Calu3 (cell line): ENCODE measurements around the gene OR5B2. TPM values are rescaled to one million over a fixed set of nuclear protein-coding genes. Genes with fewer than 3 reads are reported as not detected.

Experiments
- BruUV-seq: library from RNA; stranded (reverse); fragments of 400-500 nt; replicated peaks from 2 replicates; lab custom pipeline; 2021; lab: Mats Ljungman, UMichigan
- CTCF ChIA-PET: fragments of 300-600 bp; sonication (Branson Sonifier 250); formaldehyde crosslinking; loops from one replicate; lab custom pipeline; 2022; ENCODE audit warnings: antibody characterized with exemption; lab: Charles Lee
- DNase-seq: peaks from one replicate; pipeline ENCODE4 v3.0.0; 2022
- H3K27ac Mint-ChIP-seq: one replicate; pipeline ENCODE4 v1.8.0; 2022; ENCODE audit warnings: mixed read lengths; ENCODE audit not compliant: unreplicated experiment
- H3K27me3 Mint-ChIP-seq: one replicate; pipeline ENCODE4 v1.8.0; 2022; ENCODE audit warnings: mixed read lengths; ENCODE audit not compliant: unreplicated experiment
- H3K36me3 Mint-ChIP-seq: one replicate; pipeline ENCODE4 v1.8.0; 2022; ENCODE audit warnings: mild to moderate bottlenecking, moderate library complexity, mixed read lengths; ENCODE audit not compliant: insufficient read depth, unreplicated experiment
- H3K4me1 Mint-ChIP-seq: one replicate; pipeline ENCODE4 v1.8.0; 2022; ENCODE audit warnings: mild to moderate bottlenecking, low read depth, mixed read lengths; ENCODE audit not compliant: unreplicated experiment
- H3K4me3 Mint-ChIP-seq: one replicate; pipeline ENCODE4 v1.8.0; 2022; ENCODE audit warnings: mild to moderate bottlenecking, low read depth, moderate library complexity, mixed read lengths; ENCODE audit not compliant: unreplicated experiment
- H3K9me3 Mint-ChIP-seq: one replicate; pipeline ENCODE4 v1.8.0; 2022; ENCODE audit warnings: low read depth, mixed read lengths; ENCODE audit not compliant: unreplicated experiment
- CTCF ChIP-seq: fragments of 200-600 bp; IDR thresholded peaks from one replicate; pipeline ENCODE4 v1.8.0; 2022; ENCODE audit warnings: antibody characterized with exemption; ENCODE audit not compliant: unreplicated experiment
- intact Hi-C: fragments of 100-400 bp; cut with micrococcal nuclease; formaldehyde crosslinking; loops from one replicate; pipeline ENCODE4 v1.10.0; 2022; ENCODE audit not compliant: unreplicated experiment
- total RNA-seq: library from RNA; stranded (reverse); gene quantifications from 2 replicates; pipeline ENCODE4 v1.2.3, GENCODE V29; 2022

Gene OR5B2
- total RNA-seq, 1 experiment from 2014 or later, result not detected

GRCh38 chr11:58451585-58451984 is 23.7 kb upstream of the OR5B2 start:
- no peaks in the 10 kb centered on the region for H3K4me1 Mint-ChIP-seq
- H3K27me3 Mint-ChIP-seq, result no peaks in the 10 kb centered on the region
- H3K36me3 Mint-ChIP-seq, result no peaks in the 10 kb centered on the region
- DNase-seq, result no peak
- no TSS peak for BruUV-seq
- H3K4me3 Mint-ChIP-seq, result no peak overlapping the region
- intact Hi-C loops, result no loop called here
- no peak overlapping the region for H3K27ac Mint-ChIP-seq
- H3K9me3 Mint-ChIP-seq, result peaks cover 7% of the 10 kb centered on the region
- no peak for TF ChIP-seq CTCF
- CTCF ChIA-PET, result no interaction called here

- no peaks in the 10 kb centered on the region for H3K36me3 Mint-ChIP-seq
- intact Hi-C loops, result no loop called here
- H3K4me1 Mint-ChIP-seq, result no peaks in the 10 kb centered on the region
- no peak for DNase-seq
- no peak for TF ChIP-seq CTCF
- no peak overlapping the region for H3K27ac Mint-ChIP-seq
- H3K4me3 Mint-ChIP-seq, result no peak overlapping the region
- peaks cover 7% of the 10 kb centered on the region for H3K9me3 Mint-ChIP-seq
- CTCF ChIA-PET, result no interaction called here
- no peaks in the 10 kb centered on the region for H3K27me3 Mint-ChIP-seq
- no TSS peak for BruUV-seq
Measured at GRCh38 chr11:58446294-58446693, 18.4 kb upstream of the OR5B2 start.

DNA sequence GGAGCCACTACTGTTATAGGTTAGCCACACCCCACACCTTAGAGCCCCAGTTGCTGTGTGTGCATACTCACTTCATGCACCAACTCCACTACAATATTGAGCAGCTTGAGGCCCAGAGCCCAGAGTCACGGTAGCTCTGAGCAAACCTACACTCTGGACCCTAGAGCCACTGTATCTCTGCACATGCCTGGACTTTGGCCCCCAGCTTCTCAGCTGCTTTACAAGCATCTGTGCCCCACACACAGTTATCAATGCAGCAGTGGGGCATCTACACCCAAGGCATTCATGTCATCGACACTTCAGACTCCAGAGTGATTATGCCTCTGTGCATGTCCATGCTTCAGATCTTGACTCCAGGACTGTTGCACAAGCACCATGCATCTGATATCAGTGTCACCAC is 16.4 kb upstream of the OR5B2 start:
- Mint-ChIP-seq H3K4me3 (no peak overlapping the region), H3K36me3 (no peaks in the 10 kb centered on the region), H3K27me3 (no peaks in the 10 kb centered on the region), H3K4me1 (no peaks in the 10 kb centered on the region), H3K9me3 (peaks cover 8% of the 10 kb centered on the region), H3K27ac (no peak overlapping the region)
- CTCF ChIA-PET, result no interaction called here
- no TSS peak for BruUV-seq
- DNase-seq, result no peak
- no peak for TF ChIP-seq CTCF
- intact Hi-C loops, result no loop called here

DNA sequence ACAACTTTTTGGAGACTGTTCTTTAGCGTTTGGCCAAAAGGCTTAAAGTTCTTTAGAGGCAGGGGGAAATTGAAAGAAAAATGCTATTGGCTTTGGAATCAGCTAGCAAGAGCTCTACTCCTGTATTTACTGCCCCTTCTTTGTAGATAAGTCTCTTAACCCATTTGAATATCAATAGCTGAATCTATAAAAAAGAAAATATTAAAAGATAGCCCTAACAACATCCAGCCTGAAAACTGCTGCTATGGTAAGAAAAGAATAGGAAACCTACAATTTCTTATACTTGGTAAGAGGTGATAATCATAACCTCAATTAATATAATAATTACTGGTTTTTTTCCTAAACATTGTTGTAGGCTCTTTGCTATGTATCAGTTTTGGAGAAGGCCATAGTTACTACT is 14.2 kb upstream of the OR5B2 start, which contains the start of gene OR5B12:
OR5B12 (minus strand) TSS at position 101 of the 400 bp plus-strand sequence. CDS start 2,085 bp downstream, outside the sequence.
- H3K36me3 Mint-ChIP-seq, result no peaks in the 10 kb centered on the region
- peaks cover 12% of the 10 kb centered on the region for H3K9me3 Mint-ChIP-seq
- intact Hi-C loops, result no loop called here
- no peak for TF ChIP-seq CTCF
- H3K4me1 Mint-ChIP-seq, result no peaks in the 10 kb centered on the region
- no peaks in the 10 kb centered on the region for H3K27me3 Mint-ChIP-seq
- BruUV-seq, result no TSS peak
- CTCF ChIA-PET, result no interaction called here
- no peak within 1 kb of the TSS for H3K4me3 Mint-ChIP-seq
- no peak for DNase-seq
- no peak within 1 kb of the TSS for H3K27ac Mint-ChIP-seq
